ENCODE data around the gene SERPINA3. TPM values are rescaled to one million over a fixed set of nuclear protein-coding genes. Genes with fewer than 3 reads are reported as not detected.
"Not testable (repeated sequence)": the region's sequence is repeated elsewhere in the genome, so short reads cannot be mapped to it uniquely, and the experiment has no call there.

SERPINA3 gene
- total and polyA plus RNA-seq, 8 donors, result 1.1 to 198 (median 1.4) TPM

DNA sequence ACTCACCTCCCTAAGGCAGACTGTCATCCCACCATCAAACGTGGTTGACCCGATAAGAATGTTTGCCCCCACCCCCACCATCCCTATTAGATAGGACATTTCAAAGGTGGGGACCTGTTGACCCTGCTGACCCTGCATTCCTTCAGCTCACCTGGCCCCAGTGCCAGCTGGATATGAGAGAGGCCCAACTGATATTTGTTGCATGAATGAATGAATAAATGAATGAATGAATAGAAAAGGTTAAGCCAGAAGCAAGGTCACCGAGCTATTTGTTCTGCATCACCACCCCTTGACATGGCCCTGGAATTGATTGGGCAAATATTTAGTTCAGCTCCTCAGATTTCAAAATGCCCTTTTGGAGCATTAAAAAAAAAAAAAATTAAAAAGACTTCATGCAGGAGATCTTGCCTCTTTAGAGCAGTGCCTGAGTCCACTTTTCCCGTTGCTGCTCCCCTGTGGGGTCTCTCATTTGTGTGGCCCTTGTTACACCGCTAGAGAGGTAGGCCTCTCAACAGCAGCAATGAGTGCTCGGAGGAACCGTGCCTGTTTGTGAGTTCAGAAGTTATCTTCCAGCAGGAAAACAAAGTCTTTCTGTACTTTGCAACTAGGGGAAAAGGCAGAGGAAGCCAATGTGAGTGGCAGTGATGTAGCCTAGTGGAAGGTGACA is 39.4 kb upstream of the SERPINA3 start:
- ATAC-seq, result no peak
- intact Hi-C loops (cut with DNase I), result no loop called here
- Histone ChIP-seq H3K4me1 (no peaks in the 10 kb centered on the region), H3K9me3 (no peaks in the 10 kb centered on the region), H3K36me3 (no peaks in the 10 kb centered on the region), H3K27ac (no peak overlapping the region), H3K4me3 (no peak overlapping the region), H3K27me3 (no peaks in the 10 kb centered on the region)
- TF ChIP-seq, protein P1, sequence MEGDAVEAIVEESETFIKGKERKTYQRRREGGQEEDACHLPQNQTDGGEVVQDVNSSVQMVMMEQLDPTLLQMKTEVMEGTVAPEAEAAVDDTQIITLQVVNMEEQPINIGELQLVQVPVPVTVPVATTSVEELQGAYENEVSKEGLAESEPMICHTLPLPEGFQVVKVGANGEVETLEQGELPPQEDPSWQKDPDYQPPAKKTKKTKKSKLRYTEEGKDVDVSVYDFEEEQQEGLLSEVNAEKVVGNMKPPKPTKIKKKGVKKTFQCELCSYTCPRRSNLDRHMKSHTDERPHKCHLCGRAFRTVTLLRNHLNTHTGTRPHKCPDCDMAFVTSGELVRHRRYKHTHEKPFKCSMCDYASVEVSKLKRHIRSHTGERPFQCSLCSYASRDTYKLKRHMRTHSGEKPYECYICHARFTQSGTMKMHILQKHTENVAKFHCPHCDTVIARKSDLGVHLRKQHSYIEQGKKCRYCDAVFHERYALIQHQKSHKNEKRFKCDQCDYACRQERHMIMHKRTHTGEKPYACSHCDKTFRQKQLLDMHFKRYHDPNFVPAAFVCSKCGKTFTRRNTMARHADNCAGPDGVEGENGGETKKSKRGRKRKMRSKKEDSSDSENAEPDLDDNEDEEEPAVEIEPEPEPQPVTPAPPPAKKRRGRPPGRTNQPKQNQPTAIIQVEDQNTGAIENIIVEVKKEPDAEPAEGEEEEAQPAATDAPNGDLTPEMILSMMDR (IDR thresholded peaks at IDR 0.05), result no peak
- DNase-seq, result no peak

DNA sequence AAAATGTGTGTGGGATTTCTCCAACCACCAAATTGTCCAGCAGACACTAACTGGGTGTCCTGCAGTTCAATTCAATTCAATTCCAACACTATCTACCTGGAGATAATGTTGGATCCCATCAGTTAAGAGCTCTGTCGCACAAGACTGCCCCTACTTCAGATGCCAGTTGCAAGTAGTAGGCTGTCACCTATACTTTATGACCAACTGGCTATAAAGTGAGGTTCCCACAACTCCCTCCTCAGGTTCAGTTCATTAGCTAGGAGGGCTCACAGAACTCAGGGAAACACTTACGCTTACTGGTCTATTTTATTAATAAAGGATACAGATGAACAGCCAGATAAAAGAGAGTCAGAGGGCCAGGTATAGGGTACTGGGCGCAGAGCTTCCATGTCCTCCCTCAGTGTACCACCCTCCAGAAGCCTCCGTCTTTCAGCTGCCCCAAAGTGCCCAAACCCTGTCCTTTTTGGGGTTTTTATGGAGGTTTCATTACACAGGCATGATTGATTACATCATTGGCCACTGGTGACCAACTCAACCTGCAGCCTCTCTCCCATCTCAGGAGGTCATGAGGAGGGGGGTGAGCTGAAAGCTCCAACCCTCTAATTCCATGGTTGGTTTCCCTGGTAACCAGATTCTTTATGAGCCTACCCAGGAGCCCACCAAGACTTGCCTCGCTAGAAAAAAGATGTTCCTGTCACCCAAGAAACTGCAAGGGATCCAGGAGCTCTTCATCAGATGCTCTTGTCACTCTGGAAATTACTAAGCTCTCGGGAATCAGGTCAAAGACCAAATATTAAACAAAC is 38.5 kb upstream of the SERPINA3 start:
- DNase-seq, result no peak
- no peaks in the 10 kb centered on the region for H3K4me1 ChIP-seq
- H3K36me3 ChIP-seq, result no peaks in the 10 kb centered on the region
- no peak overlapping the region for H3K27ac ChIP-seq
- no peaks in the 10 kb centered on the region for H3K27me3 ChIP-seq
- H3K9me3 ChIP-seq, result no peaks in the 10 kb centered on the region
- intact Hi-C loops (cut with DNase I), result no loop called here
- H3K4me3 ChIP-seq, result no peak overlapping the region
- TF ChIP-seq, protein P1 (IDR thresholded peaks at IDR 0.05), result no peak
- ATAC-seq, result no peak

DNA sequence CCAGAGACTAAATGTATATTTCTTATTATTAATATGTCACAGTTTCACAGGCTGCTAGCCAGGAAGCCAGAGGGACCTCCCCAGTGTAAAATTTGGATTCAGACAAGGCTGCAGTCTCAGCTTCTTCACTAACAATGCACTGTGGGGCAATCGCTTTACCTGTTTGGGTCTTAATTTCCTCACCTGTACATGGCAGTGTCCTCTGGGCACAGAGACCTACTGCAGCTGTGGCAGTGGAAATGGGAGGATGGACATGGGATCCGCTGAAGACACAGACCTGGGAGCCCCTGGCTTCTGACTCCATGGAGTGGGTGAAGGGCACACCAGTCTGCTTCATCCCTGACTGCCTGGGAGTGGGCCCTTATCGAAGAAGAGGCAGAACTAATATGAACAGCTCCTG is 37.9 kb upstream of the SERPINA3 start:
- DNase-seq (no peak), ATAC-seq (no peak)
- no peaks in the 10 kb centered on the region for H3K36me3 ChIP-seq
- TF ChIP-seq, protein P1 (IDR thresholded peaks at IDR 0.05), result no peak
- intact Hi-C loops (cut with DNase I), result no loop called here
- H3K9me3 ChIP-seq, result no peaks in the 10 kb centered on the region
- no peaks in the 10 kb centered on the region for H3K27me3 ChIP-seq
- no peak overlapping the region for H3K27ac ChIP-seq
- no peak overlapping the region for H3K4me3 ChIP-seq
- H3K4me1 ChIP-seq, result no peaks in the 10 kb centered on the region

DNA sequence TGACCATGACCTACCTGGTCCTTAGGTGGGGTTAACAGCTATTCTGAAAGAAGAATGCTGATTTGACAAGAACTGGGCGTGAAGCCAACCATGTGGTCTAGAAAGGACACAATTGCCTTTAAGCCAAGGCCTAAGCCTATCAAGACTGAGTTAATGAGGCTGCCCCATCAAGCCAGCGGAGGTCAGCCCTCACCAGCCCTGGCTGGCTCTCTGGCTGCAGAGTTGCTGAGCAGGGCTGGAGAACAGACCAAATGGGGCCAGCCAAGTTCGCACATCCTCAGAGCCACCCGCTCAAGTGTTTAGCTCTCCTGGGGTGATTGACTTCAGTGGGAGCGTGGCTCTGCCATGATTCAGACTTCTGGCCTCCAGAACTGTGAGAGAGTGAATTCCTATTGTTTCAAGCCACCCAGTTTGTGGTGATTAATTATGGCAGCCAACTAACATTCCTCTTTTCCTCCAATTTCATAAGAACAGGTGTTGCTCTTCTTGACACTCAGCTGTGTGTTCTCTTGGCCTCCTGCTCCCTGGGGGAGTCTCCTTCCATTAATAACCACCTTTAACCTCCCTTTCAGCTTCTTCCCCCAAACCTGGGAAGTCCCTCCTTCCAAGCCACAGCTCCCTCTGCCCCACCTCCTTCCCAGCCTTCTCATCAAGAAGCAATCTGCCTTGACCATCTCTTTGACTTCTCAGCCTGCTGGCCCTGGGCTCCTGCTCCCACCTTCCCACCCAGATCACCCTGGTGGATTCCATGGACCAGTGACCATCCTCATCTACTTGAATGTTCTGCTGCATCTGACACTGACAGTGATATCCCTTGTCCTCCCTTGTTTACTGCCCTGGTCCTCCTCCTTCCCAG is 36.2 kb upstream of the SERPINA3 start:
- Histone ChIP-seq H3K4me3 (no peak overlapping the region), H3K4me1 (no peaks in the 10 kb centered on the region), H3K27me3 (no peaks in the 10 kb centered on the region), H3K9me3 (no peaks in the 10 kb centered on the region), H3K36me3 (no peaks in the 10 kb centered on the region), H3K27ac (no peak overlapping the region)
- ATAC-seq, result no peak
- DNase-seq, result peak in 1 of 4 donors; percentile 27
- intact Hi-C loops (cut with DNase I), result no loop called here
- TF ChIP-seq, protein P1 (IDR thresholded peaks at IDR 0.05), result no peak

DNA sequence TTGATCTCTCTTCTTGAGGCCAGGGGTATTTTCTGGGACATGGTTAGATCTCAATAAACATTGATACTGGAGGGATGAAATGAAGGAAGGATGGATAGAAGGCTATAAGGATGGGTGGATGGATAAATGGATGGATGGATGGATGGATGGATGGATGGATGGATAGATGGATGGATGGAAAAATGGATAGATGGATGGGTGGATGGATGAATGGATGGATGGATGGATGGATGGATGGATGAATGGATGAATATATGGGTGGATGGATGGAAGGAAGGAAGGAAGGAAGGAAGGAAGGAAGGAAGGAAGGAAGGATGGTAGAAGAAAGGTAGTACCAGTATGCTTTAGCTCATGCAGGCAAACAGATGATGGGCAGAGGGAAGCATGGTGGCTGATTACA is 34.7 kb upstream of the SERPINA3 start:
- H3K27ac ChIP-seq; H3K9me3 ChIP-seq; ATAC-seq; H3K4me3 ChIP-seq; H3K36me3 ChIP-seq; intact Hi-C loops (cut with DNase I); H3K27me3 ChIP-seq; DNase-seq; H3K4me1 ChIP-seq: not testable (repeated sequence)
